H1 (cell line): Measurements from ENCODE around the gene C9. TPM values are rescaled to one million over a fixed set of nuclear protein-coding genes. Genes with fewer than 3 reads are reported as not detected.

Experiments used
- CTCF ChIA-PET: fragments of 300-600 bp; sonication (Branson Sonifier 250); formaldehyde crosslinking; loops from one replicate; lab custom pipeline; 2021; ENCODE audit not compliant: partially characterized antibody; lab: Charles Lee
- POLR2A ChIA-PET: fragments of 300-600 bp; sonication (Branson Sonifier 250); formaldehyde crosslinking; loops from one replicate; lab custom pipeline; 2021; ENCODE audit warnings: inconsistent platforms; ENCODE audit not compliant: partially characterized antibody; lab: Charles Lee
- DNase-seq, 2 experiments: peaks; one replicate each; pipeline versions ENCODE4 v3.0.0 to v3.0.0-alpha.2; 2010 to 2022; ENCODE audit warnings: low spot score in 2 of 2, low read depth in 1 of 2, mixed read lengths in 1 of 2
- FAIRE-seq: peaks from 2 replicates; lab custom pipeline; 2011; peaks lifted over from hg19 to GRCh38; lab: Jason Lieb, UNC
- H2AFZ ChIP-seq: 2 replicates; pipeline ENCODE4 v1.8.1; 2012; ENCODE audit warnings: low read length, inconsistent platforms
- H2AK5ac ChIP-seq: 2 replicates; pipeline ENCODE4 v1.6.1; 2013; ENCODE audit warnings: low read depth, low read length
- H2BK120ac ChIP-seq: replicated peaks from 2 replicates; pipeline ENCODE3; 2013; ENCODE audit warnings: low read depth, low read length, inconsistent platforms
- H2BK12ac ChIP-seq: 2 replicates; pipeline ENCODE4 v1.6.1; 2013; ENCODE audit warnings: low read depth, low read length
- H2BK15ac ChIP-seq: 2 replicates; pipeline ENCODE4 v1.6.1; 2013; ENCODE audit warnings: low read length
- H2BK20ac ChIP-seq: 2 replicates; pipeline ENCODE4 v1.6.1; 2013; ENCODE audit warnings: low read length
- H2BK5ac ChIP-seq: 2 replicates; pipeline ENCODE4 v1.6.1; 2013; ENCODE audit warnings: low read depth, low read length
- H3K14ac ChIP-seq: 2 replicates; pipeline ENCODE4 v1.6.1; 2013; ENCODE audit warnings: inconsistent platforms; ENCODE audit not compliant: insufficient read length
- H3K18ac ChIP-seq: 2 replicates; pipeline ENCODE4 v1.6.1; 2013; ENCODE audit warnings: low read length; ENCODE audit errors: extremely low read depth
- H3K23ac ChIP-seq: 2 replicates; pipeline ENCODE4 v1.6.1; 2013; ENCODE audit warnings: inconsistent platforms; ENCODE audit not compliant: insufficient read length
- H3K23me2 ChIP-seq: 2 replicates; pipeline ENCODE4 v1.6.1; 2013; ENCODE audit warnings: low read depth, low read length
- H3K27ac ChIP-seq: 2 replicates; pipeline ENCODE4 v1.6.1; 2011; ENCODE audit warnings: low read depth, low read length, inconsistent platforms
- H3K27me3 ChIP-seq, 4 experiments: replicated peaks in 1 of 4; 1 replicate in 1 of 4; 2 replicates in 3 of 4; pipeline versions ENCODE4 v1.6.1 to v1.8.1; 2011 to 2013; ENCODE audit warnings: low read length in 3 of 4, mild to moderate bottlenecking in 3 of 4, inconsistent platforms in 2 of 4, mixed read lengths in 2 of 4, moderate library complexity in 1 of 4; ENCODE audit not compliant: control insufficient read depth in 3 of 4, insufficient read depth in 3 of 4; ENCODE audit errors: extremely low read depth in 1 of 4
- H3K36me3 ChIP-seq, 4 experiments: 2 replicates each; pipeline versions ENCODE4 v1.6.1 to v1.8.1; 2011 to 2013; ENCODE audit warnings: mild to moderate bottlenecking in 4 of 4, low read length in 3 of 4, moderate library complexity in 2 of 4, control low read depth in 1 of 4, inconsistent platforms in 1 of 4; ENCODE audit not compliant: insufficient read depth in 4 of 4, control insufficient read depth in 2 of 4
- H3K4ac ChIP-seq: replicated peaks from 2 replicates; pipeline ENCODE3; 2013; ENCODE audit warnings: low read length, low read depth, mixed read lengths, inconsistent platforms; ENCODE audit not compliant: insufficient read length
- H3K4me1 ChIP-seq, 4 experiments: replicated peaks in 1 of 4; 1 replicate in 1 of 4; 2 replicates in 3 of 4; pipeline versions ENCODE4 v1.6.1 to v1.8.1; 2011 to 2013; ENCODE audit warnings: low read length in 3 of 4, inconsistent platforms in 2 of 4, mixed read lengths in 1 of 4; ENCODE audit not compliant: insufficient read depth in 4 of 4, control insufficient read depth in 3 of 4
- H3K4me2 ChIP-seq, 2 experiments: 2 replicates each; pipeline versions ENCODE4 v1.6.1 to v1.8.1; 2011 to 2013; ENCODE audit warnings: low read depth in 2 of 2, low read length in 2 of 2, control low read depth in 1 of 2, inconsistent platforms in 1 of 2, mild to moderate bottlenecking in 1 of 2; ENCODE audit not compliant: insufficient read depth in 1 of 2
- H3K4me3 ChIP-seq, 4 experiments: fragments of 200-600, 300-600 bp in 1 of 4; sonication (generic), shearing (Covaris generic), sonication (Bioruptor Twin) in 1 of 4; 2 replicates each; pipeline versions ENCODE4 v1.5.1 to v1.8.1; 2011 to 2016; ENCODE audit warnings: low read length in 4 of 4, low read depth in 3 of 4, control low read depth in 2 of 4, inconsistent platforms in 2 of 4, mild to moderate bottlenecking in 2 of 4, mixed read lengths in 1 of 4, moderate library complexity in 1 of 4; ENCODE audit not compliant: insufficient read depth in 2 of 4; ENCODE audit errors: extremely low read depth in 1 of 4
- H3K56ac ChIP-seq: replicated peaks from 2 replicates; pipeline ENCODE3; 2013; ENCODE audit warnings: low read depth, mild to moderate bottlenecking, mixed read lengths, low read length, inconsistent platforms; ENCODE audit not compliant: insufficient read length
- H3K79me1 ChIP-seq: 2 replicates; pipeline ENCODE4 v1.6.1; 2013; ENCODE audit warnings: low read depth, low read length, control low read depth
- H3K79me2 ChIP-seq, 2 experiments: 2 replicates each; pipeline versions ENCODE4 v1.6.1 to v1.8.1; 2012 to 2013; ENCODE audit warnings: low read length in 2 of 2, mild to moderate bottlenecking in 2 of 2, inconsistent platforms in 1 of 2; ENCODE audit not compliant: insufficient read depth in 2 of 2, control insufficient read depth in 1 of 2
- H3K9ac ChIP-seq, 4 experiments: replicated peaks in 1 of 4; 1 replicate in 1 of 4; 2 replicates in 3 of 4; pipeline versions ENCODE4 v1.6.1 to v1.8.1; 2011 to 2013; ENCODE audit warnings: low read depth in 3 of 4, low read length in 3 of 4, control low read depth in 2 of 4, mild to moderate bottlenecking in 2 of 4, moderate library complexity in 2 of 4, inconsistent platforms in 1 of 4; ENCODE audit errors: extremely low read depth in 1 of 4
- H3K9me3 ChIP-seq, 2 experiments: 2 replicates each; pipeline versions ENCODE4 v1.6.1 to v1.8.1; 2012 to 2013; ENCODE audit warnings: mild to moderate bottlenecking in 2 of 2, moderate library complexity in 2 of 2, control low read depth in 1 of 2, inconsistent platforms in 1 of 2, low read depth in 1 of 2, low read length in 1 of 2, mixed read lengths in 1 of 2; ENCODE audit not compliant: insufficient read depth in 2 of 2
- H4K20me1 ChIP-seq, 2 experiments: replicated peaks in 1 of 2; 2 replicates each; pipeline versions ENCODE3 to v1.8.1; 2011 to 2013; ENCODE audit warnings: inconsistent platforms in 2 of 2, low read length in 2 of 2, mild to moderate bottlenecking in 1 of 2; ENCODE audit not compliant: insufficient read depth in 2 of 2, control insufficient read depth in 1 of 2
- H4K5ac ChIP-seq: 2 replicates; pipeline ENCODE4 v1.6.1; 2013; ENCODE audit warnings: low read length, low read depth, mixed read lengths, inconsistent platforms; ENCODE audit not compliant: insufficient read length
- H4K8ac ChIP-seq: 2 replicates; pipeline ENCODE4 v1.8.0; 2013; ENCODE audit warnings: mild to moderate bottlenecking, moderate library complexity, low read length, inconsistent platforms; ENCODE audit not compliant: insufficient read depth; ENCODE audit errors: extremely low read depth
- H4K91ac ChIP-seq: replicated peaks from 2 replicates; pipeline ENCODE3; 2013; ENCODE audit warnings: low read length, mixed read lengths, inconsistent platforms; ENCODE audit not compliant: insufficient read length
- MAFK ChIP-seq: IDR thresholded peaks from 2 replicates; pipeline ENCODE4 v1.6.1; 2012; ENCODE audit warnings: low read depth, mild to moderate bottlenecking, improper control_type of control experiment, low read length
- NRF1 ChIP-seq: IDR thresholded peaks from 2 replicates; pipeline ENCODE4 v1.6.1; 2011; ENCODE audit warnings: mild to moderate bottlenecking, low read depth, low read length, improper control_type of control experiment
- POU5F1 ChIP-seq: IDR thresholded peaks from 2 replicates; pipeline ENCODE4 v1.6.1; 2011; ENCODE audit warnings: low read depth, mild to moderate bottlenecking, low read length, moderate library complexity
- SAP30 ChIP-seq: fragments of 300-600 bp; sonication (generic); IDR thresholded peaks from 2 replicates; pipeline ENCODE4 v1.7.1; 2012; ENCODE audit warnings: low read length, moderate library complexity, mild to moderate bottlenecking, inconsistent platforms; ENCODE audit not compliant: insufficient read depth, insufficient replicate concordance
- SP1 ChIP-seq: IDR thresholded peaks from 2 replicates; pipeline ENCODE4 v1.6.1; 2011; ENCODE audit warnings: low read depth, low read length
- SUZ12 ChIP-seq: fragments of 200-600 bp; sonication (generic); IDR thresholded peaks from 2 replicates; pipeline ENCODE4 v1.6.1; 2012; ENCODE audit warnings: mild to moderate bottlenecking, inconsistent platforms, low read length, moderate library complexity, mixed read lengths
- WGBS, 2 experiments: shearing (Covaris generic) in 1 of 2; methylation state at CpG; one replicate each; pipeline versions ENCODE4 v1.1.6 to v1.1.7; 2013 to 2015; ENCODE audit warnings: low lambda C conversion rate in 2 of 2, mixed read lengths in 2 of 2, inconsistent platforms in 1 of 2, low coverage in 1 of 2, missing lambda C conversion rate in 1 of 2; ENCODE audit not compliant: insufficient replicate concordance in 2 of 2, insufficient coverage in 1 of 2, insufficient read length in 1 of 2; ENCODE audit errors: extremely low coverage in 1 of 2, missing lambda C conversion rate in 1 of 2; 5-methylcytosine and 5-hydroxymethylcytosine counted together
- polyA plus RNA-seq, 7 experiments: library from polyadenylated mRNA; depleted of rRNA in 3 of 7; stranded (reverse) in 5 of 7; unstranded in 2 of 7; fragments of >200 nt in 5 of 7; fragments of 200-250 nt in 2 of 7; gene quantifications; 1 replicate in 5 of 7; 2 replicates in 1 of 7; 4 replicates in 1 of 7; pipeline versions ENCODE4 v1.2.1 to v1.2.3, GENCODE V29; 2011 to 2013; ENCODE audit warnings: missing spikeins in 2 of 7, mixed read lengths in 2 of 7
- total RNA-seq: library from RNA; stranded (reverse); fragmentation: NEBNext Ultra II Directional; extraction: Animal tissue kit (Norgen Biotek cat#: 25700); gene quantifications from 2 replicates; pipeline ENCODE4 v1.2.1, GENCODE V29; 2021
- TF ChIP-seq, protein P1 (sequence below): IDR thresholded peaks from 2 replicates; pipeline ENCODE4 v1.6.1; 2011; ENCODE audit warnings: low read length, improper control_type of control experiment
- TF ChIP-seq, protein P2 (sequence below): IDR thresholded peaks from 2 replicates; pipeline ENCODE4 v1.6.1; 2012; ENCODE audit warnings: inconsistent platforms

C9 gene
- total and polyA plus RNA-seq, 2 of the 8 experiments (the other 6 are each of a cell fraction or from before 2014, with no cell fraction given): not detected

DNA sequence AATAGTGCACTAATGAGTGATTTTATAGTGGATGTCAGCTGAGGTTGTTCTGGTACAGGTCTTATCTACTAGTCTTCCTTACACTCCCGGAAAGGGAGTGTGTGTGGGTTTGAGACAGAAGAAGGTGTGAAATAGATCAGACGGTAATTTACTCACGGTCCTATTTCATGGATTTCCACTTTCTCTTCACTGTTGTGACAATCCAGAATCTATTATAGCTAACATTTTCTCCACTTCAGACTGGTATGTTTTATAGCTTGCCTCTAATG is 7.0 kb upstream of the C9 start:
- no peak overlapping the region for H2BK12ac ChIP-seq
- no peak overlapping the region for H2BK5ac ChIP-seq
- no peak overlapping the region for H2BK120ac ChIP-seq
- no peak overlapping the region for H3K9ac ChIP-seq
- H3K23me2 ChIP-seq: no peaks in the 10 kb centered on the region
- no peak overlapping the region for H3K4ac ChIP-seq
- H3K27me3 ChIP-seq: no peaks in the 10 kb centered on the region
- FAIRE-seq: no peak
- no peak overlapping the region for H2BK15ac ChIP-seq
- CTCF ChIA-PET: interaction anchor here (1.1 to 7.0 kb wide), 5 partner anchors 154 to 203 kb away, joined by 5 to 57 read pairs (median 7); no protein-coding TSS in a partner anchor
- H4K91ac ChIP-seq: no peak overlapping the region
- no peak overlapping the region for H3K4me3 ChIP-seq
- H3K79me2 ChIP-seq: no peaks in the 10 kb centered on the region
- H3K23ac ChIP-seq: no peak overlapping the region
- WGBS, 2 experiments: 90% methylated on average over 3 of the region's 3 CpGs; no CpG with 5 or more reads in 1 of the 2 experiments
- no peaks in the 10 kb centered on the region for H3K36me3 ChIP-seq
- no peak overlapping the region for H2AK5ac ChIP-seq
- H3K4me1 ChIP-seq: no peaks in the 10 kb centered on the region; a peak in 1 of 7 replicates
- H4K8ac ChIP-seq: no peak overlapping the region
- no peak for TF ChIP-seq SUZ12
- no peak for TF ChIP-seq MAFK
- TF ChIP-seq, protein P1, sequence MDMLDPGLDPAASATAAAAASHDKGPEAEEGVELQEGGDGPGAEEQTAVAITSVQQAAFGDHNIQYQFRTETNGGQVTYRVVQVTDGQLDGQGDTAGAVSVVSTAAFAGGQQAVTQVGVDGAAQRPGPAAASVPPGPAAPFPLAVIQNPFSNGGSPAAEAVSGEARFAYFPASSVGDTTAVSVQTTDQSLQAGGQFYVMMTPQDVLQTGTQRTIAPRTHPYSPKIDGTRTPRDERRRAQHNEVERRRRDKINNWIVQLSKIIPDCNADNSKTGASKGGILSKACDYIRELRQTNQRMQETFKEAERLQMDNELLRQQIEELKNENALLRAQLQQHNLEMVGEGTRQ: no peak
- TF ChIP-seq NRF1: no peak
- no peak for TF ChIP-seq SAP30
- no peak for TF ChIP-seq SP1
- TF ChIP-seq POU5F1: no peak
- TF ChIP-seq, protein P2, sequence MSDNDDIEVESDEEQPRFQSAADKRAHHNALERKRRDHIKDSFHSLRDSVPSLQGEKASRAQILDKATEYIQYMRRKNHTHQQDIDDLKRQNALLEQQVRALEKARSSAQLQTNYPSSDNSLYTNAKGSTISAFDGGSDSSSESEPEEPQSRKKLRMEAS: no peak
- no peak overlapping the region for H3K27ac ChIP-seq
- no peaks in the 10 kb centered on the region for H4K20me1 ChIP-seq
- POLR2A ChIA-PET: no interaction called here
- no peak overlapping the region for H3K18ac ChIP-seq
- H4K5ac ChIP-seq: no peak overlapping the region
- no peaks in the 10 kb centered on the region for H3K9me3 ChIP-seq
- no peak for DNase-seq
- H3K4me2 ChIP-seq: no peak overlapping the region
- H3K79me1 ChIP-seq: no peaks in the 10 kb centered on the region
- no peak overlapping the region for H2BK20ac ChIP-seq
- H2AFZ ChIP-seq: no peak overlapping the region
- H3K56ac ChIP-seq: no peak overlapping the region
- no peak overlapping the region for H3K14ac ChIP-seq
